Natural killer cell (primary cell): ENCODE measurements around the gene IRX4. TPM values are rescaled to one million over a fixed set of nuclear protein-coding genes. Genes with fewer than 3 reads are reported as not detected.

ENCODE experiments used
- ATAC-seq, 3 donors: fragments of 150-1000 bp in 2 of 3; fragments of 200-7000 bp in 1 of 3; cut with Tn5 transposase; 1 replicate in 1 of 3; 2 replicates in 2 of 3; pipeline ENCODE4 v1.10.0; 2021; ENCODE audit warnings: mild to moderate bottlenecking in 2 of 3, moderate library complexity in 2 of 3
- DNase-seq, 2 donors: peaks; one replicate each; pipeline versions ENCODE4 v3.0.0 to v3.0.0-alpha.2; 2013 to 2021; ENCODE audit warnings: mixed read lengths in 1 of 2
- H3K27ac ChIP-seq: one replicate; pipeline ENCODE4 v1.5.1; 2013; ENCODE audit warnings: mild to moderate bottlenecking, low read length
- H3K27me3 ChIP-seq: one replicate; pipeline ENCODE4 v1.6.1; 2013; ENCODE audit warnings: low read length; ENCODE audit not compliant: control insufficient read depth, insufficient read depth
- H3K36me3 ChIP-seq: one replicate; pipeline ENCODE4 v1.6.1; 2013; ENCODE audit warnings: low read length; ENCODE audit not compliant: control insufficient read depth, insufficient read depth
- H3K4me1 ChIP-seq: one replicate; pipeline ENCODE4 v1.6.1; 2013; ENCODE audit warnings: low read length; ENCODE audit not compliant: control insufficient read depth, insufficient read depth
- H3K4me3 ChIP-seq: one replicate; pipeline ENCODE4 v1.5.1; 2013; ENCODE audit warnings: low read length
- H3K9me3 ChIP-seq: one replicate; pipeline ENCODE4 v1.6.1; 2013; ENCODE audit warnings: low read length; ENCODE audit not compliant: control insufficient read depth, insufficient read depth
- H3K27ac Mint-ChIP-seq, 2 donors: one replicate each; pipeline ENCODE4 v1.8.0; 2022; ENCODE audit warnings: mild to moderate bottlenecking in 2 of 2, mixed read lengths in 2 of 2, moderate library complexity in 1 of 2
- H3K27me3 Mint-ChIP-seq, 2 donors: one replicate each; pipeline ENCODE4 v1.8.0; 2022; ENCODE audit warnings: low read depth in 2 of 2, mixed read lengths in 2 of 2
- H3K36me3 Mint-ChIP-seq: one replicate; pipeline ENCODE4 v1.8.0; 2022; ENCODE audit warnings: mixed read lengths
- H3K4me1 Mint-ChIP-seq, 2 donors: one replicate each; pipeline ENCODE4 v1.8.0; 2022; ENCODE audit warnings: mixed read lengths in 2 of 2
- H3K4me3 Mint-ChIP-seq: one replicate; pipeline ENCODE4 v1.8.0; 2022; ENCODE audit warnings: mild to moderate bottlenecking, moderate library complexity, mixed read lengths
- H3K9me3 Mint-ChIP-seq, 2 donors: one replicate each; pipeline ENCODE4 v1.8.0; 2022; ENCODE audit warnings: mixed read lengths in 2 of 2
- CTCF ChIP-seq: fragments of 200-600 bp; IDR thresholded peaks from one replicate; pipeline ENCODE4 v1.8.0; 2022; ENCODE audit warnings: antibody characterized with exemption
- WGBS: methylation state at CpG from one replicate; pipeline ENCODE4 v1.1.7; 2013; ENCODE audit warnings: missing lambda C conversion rate; ENCODE audit not compliant: insufficient coverage; 5-methylcytosine and 5-hydroxymethylcytosine counted together
- intact Hi-C: fragments of 100-400 bp; cut with micrococcal nuclease; formaldehyde crosslinking; loops from one replicate; pipeline ENCODE4 v1.14.2; 2022
- total RNA-seq, 4 donors: library from RNA; stranded (reverse); fragments of 120-200 nt in 1 of 4; gene quantifications; one replicate each; pipeline versions ENCODE4 v1.2.3 to v1.2.4, GENCODE V29; 2013 to 2022

IRX4 gene
- total RNA-seq, 3 donors from 2014 or later (not counting 1 experiment from before 2014, with no cell fraction given), result not detected

- no peaks in the 10 kb centered on the region for H3K4me1 Mint-ChIP-seq
- DNase-seq (no peak), ATAC-seq (no peak)
- H3K9me3 Mint-ChIP-seq, result no peaks in the 10 kb centered on the region
- H3K27ac ChIP-seq, result no peak overlapping the region
- H3K9me3 ChIP-seq, result no peaks in the 10 kb centered on the region
- H3K4me3 ChIP-seq, result no peak overlapping the region
- H3K27ac Mint-ChIP-seq, result no peak overlapping the region
- no peaks in the 10 kb centered on the region for H3K4me1 ChIP-seq
- H3K36me3 Mint-ChIP-seq, result no peaks in the 10 kb centered on the region
- intact Hi-C loops, result no loop called here
- H3K4me3 Mint-ChIP-seq, result no peak overlapping the region
- peaks cover 9% of the 10 kb centered on the region for H3K27me3 ChIP-seq
- WGBS, result 59% methylated on average over 4 of the region's 5 CpGs
- TF ChIP-seq CTCF, result no peak
- H3K36me3 ChIP-seq, result no peaks in the 10 kb centered on the region
- no peaks in the 10 kb centered on the region for H3K27me3 Mint-ChIP-seq
Measured at GRCh38 chr5:1926071-1926440, 43.3 kb upstream of the IRX4 start.

GRCh38 chr5:1925111-1926070 is 42.7 kb upstream of the IRX4 start:
- no peaks in the 10 kb centered on the region for H3K36me3 Mint-ChIP-seq
- no peaks in the 10 kb centered on the region for H3K27me3 Mint-ChIP-seq
- no peak for ATAC-seq
- no peaks in the 10 kb centered on the region for H3K9me3 Mint-ChIP-seq
- H3K36me3 ChIP-seq, result no peaks in the 10 kb centered on the region
- H3K27ac Mint-ChIP-seq, result no peak overlapping the region
- no peak overlapping the region for H3K4me3 Mint-ChIP-seq
- H3K4me1 Mint-ChIP-seq, result no peaks in the 10 kb centered on the region
- no peak overlapping the region for H3K27ac ChIP-seq
- H3K27me3 ChIP-seq, result peaks cover 8% of the 10 kb centered on the region
- no peak for TF ChIP-seq CTCF
- no peaks in the 10 kb centered on the region for H3K9me3 ChIP-seq
- WGBS, result 81% methylated on average over 25 of the region's 25 CpGs
- no peaks in the 10 kb centered on the region for H3K4me1 ChIP-seq
- H3K4me3 ChIP-seq, result no peak overlapping the region
- DNase-seq, result no peak
- intact Hi-C loops, result no loop called here

GRCh38 chr5:1923766-1924165 is 41.0 kb upstream of the IRX4 start:
- Mint-ChIP-seq H3K36me3 (no peaks in the 10 kb centered on the region), H3K27ac (no peak overlapping the region), H3K27me3 (peaks cover 0 to 3% of the 10 kb centered on the region in 2 donors), H3K4me3 (no peak overlapping the region), H3K9me3 (no peaks in the 10 kb centered on the region), H3K4me1 (no peaks in the 10 kb centered on the region)
- Histone ChIP-seq H3K27me3 (no peaks in the 10 kb centered on the region), H3K27ac (no peak overlapping the region), H3K36me3 (no peaks in the 10 kb centered on the region), H3K4me3 (no peak overlapping the region), H3K9me3 (no peaks in the 10 kb centered on the region), H3K4me1 (no peaks in the 10 kb centered on the region)
- ATAC-seq, result no peak
- 81% methylated on average over 16 of the region's 16 CpGs for WGBS
- no peak for DNase-seq
- no peak for TF ChIP-seq CTCF
- intact Hi-C loops, result no loop called here

GRCh38 chr5:1923341-1923740 is 40.6 kb upstream of the IRX4 start:
- H3K27ac ChIP-seq, result no peak overlapping the region
- Mint-ChIP-seq H3K4me3 (no peak overlapping the region), H3K27ac (no peak overlapping the region), H3K27me3 (peaks cover 0 to 3% of the 10 kb centered on the region in 2 donors), H3K4me1 (no peaks in the 10 kb centered on the region), H3K36me3 (no peaks in the 10 kb centered on the region), H3K9me3 (no peaks in the 10 kb centered on the region)
- no peak overlapping the region for H3K4me3 ChIP-seq
- H3K9me3 ChIP-seq, result no peaks in the 10 kb centered on the region
- 94% methylated on average over 15 of the region's 15 CpGs for whole genome bisulfite sequencing
- H3K36me3 ChIP-seq, result no peaks in the 10 kb centered on the region
- DNase-seq (no peak), ATAC-seq (no peak)
- H3K27me3 ChIP-seq, result no peaks in the 10 kb centered on the region
- no peaks in the 10 kb centered on the region for H3K4me1 ChIP-seq
- TF ChIP-seq CTCF, result no peak
- intact Hi-C loops, result no loop called here
